Right lung (tissue), 5 donors: ENCODE data around the gene AADAT. TPM values are rescaled to one million over a fixed set of nuclear protein-coding genes. Genes with fewer than 3 reads are reported as not detected.
"Not testable (repeated sequence)": the region's sequence is repeated elsewhere in the genome, so short reads cannot be mapped to it uniquely, and the experiment has no call there.

ENCODE experiments used
- DNase-seq, 2 donors: peaks; one replicate each; pipeline ENCODE4 v3.0.0-alpha.2; 2013
- polyA plus RNA-seq, 5 donors: library from polyadenylated mRNA; unstranded; fragments of 120-200 nt; gene quantifications; one replicate each; pipeline versions ENCODE4 v1.2.1 to v1.2.3, GENCODE V29; 2013; ENCODE audit warnings: inconsistent platforms in 1 of 5, low replicate concordance in 1 of 5; ENCODE audit not compliant: insufficient read length in 5 of 5, insufficient read depth in 1 of 5

AADAT gene
- polyA plus RNA-seq, 5 donors: 42.1 to 72.7 (median 64.1) TPM

DNA sequence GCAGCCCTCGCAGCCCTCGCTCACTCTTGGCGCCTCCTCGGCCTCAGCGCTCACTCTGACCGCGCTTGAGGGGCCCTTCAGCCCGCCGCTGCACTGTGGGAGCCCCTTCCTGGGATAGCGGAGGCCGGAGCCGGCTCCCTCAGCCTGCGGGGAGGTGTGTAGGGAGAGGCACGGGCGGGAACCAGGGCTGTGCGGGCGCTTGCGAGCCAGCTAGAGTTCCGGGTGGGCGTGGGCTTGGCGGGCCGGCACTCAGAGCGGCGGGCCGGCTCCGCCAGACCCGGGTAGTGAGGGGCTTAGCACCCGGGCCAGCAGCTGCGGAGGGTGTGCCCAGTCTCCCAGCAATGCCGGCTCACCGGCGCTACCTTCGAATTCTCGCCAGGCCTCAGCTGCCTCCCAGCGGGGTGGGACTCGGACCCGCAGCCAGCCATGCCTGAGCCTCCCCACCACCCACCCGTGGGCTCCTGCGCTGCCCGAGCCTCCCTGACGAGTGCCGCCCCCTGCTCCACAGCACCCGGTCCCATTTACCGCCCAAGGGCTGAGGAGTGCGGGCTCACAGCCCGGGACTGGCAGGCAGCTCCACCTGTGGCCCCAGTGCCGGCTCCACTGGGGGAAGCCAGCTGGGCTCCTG is 1.4 kb upstream of the AADAT start:
- no peak for DNase-seq

DNA sequence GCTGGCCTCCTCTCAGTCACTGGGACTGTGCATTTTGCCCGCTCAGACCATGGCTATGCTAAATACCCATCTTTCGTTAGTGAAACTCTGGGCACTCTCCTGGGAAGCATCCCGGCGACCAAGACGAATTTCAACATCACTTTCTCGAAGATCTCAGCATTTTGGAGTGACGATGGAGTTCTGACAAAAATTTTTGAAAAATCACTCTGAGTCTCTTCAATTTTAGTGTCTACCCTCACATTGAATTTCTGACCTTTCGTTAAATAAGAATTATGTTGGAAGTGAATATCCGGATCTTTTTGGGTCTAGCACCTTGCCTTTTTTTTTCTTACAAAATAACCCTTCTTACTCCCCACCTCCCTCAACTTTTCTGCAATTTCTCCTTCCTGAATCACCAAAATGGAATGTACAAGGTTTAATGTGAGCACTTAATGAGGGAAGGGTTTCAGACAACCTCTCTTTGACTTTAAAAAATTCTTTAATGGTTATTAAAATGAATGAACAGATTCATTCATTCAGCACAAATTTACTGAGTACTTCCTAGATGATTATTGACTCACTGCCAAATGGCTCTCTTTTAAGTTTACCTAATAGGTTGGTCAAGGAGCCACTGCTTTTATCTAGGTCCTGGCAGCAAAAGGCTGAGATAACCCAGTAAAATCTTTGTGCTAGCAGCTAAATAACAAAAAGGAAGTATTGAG is 746 bp upstream of the AADAT start:
- DNase-seq: peak; percentile 22 to 31

DNA sequence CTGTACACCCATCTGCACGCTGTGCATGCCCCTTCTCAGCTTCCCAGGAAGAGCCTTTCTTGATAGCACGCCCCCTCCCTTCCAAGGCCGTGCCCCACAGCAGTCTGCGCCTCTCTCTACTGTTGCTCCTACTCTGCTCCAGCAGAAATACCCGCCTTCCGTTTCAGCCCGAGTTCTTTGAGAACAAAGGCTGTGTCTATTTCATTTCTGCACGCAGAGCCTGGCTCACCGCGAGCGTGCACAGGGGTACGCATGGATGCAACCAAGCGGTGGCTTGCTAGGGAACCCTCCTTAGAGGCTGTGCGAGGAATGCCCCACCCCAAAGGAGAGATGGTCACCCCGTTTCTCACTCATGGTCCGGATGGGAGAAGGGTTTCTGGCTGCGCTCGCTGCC is 485 bp downstream of the AADAT start:
- DNase-seq: peak in 1 of 2 donors; percentile 46

DNA sequence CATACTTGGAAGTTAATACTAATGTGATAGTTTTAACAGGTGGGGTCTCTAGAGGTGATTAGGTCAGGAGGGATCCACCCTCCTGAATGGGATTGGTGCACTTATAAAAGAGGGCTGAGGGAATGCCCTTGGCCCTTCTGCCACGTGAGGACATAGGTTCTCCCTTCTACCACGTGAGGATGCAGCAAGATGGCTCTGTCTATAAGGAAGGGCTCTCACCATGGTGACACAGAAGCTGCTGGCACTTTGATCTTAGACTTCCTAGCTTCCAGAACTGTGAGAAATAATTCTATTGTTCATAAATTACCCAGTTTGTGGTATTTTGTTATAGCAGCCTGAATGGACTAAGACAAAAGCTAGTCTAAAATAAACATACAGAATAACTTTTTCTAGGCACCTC is 1.0 kb downstream of the AADAT start:
- no peak for DNase-seq

DNA sequence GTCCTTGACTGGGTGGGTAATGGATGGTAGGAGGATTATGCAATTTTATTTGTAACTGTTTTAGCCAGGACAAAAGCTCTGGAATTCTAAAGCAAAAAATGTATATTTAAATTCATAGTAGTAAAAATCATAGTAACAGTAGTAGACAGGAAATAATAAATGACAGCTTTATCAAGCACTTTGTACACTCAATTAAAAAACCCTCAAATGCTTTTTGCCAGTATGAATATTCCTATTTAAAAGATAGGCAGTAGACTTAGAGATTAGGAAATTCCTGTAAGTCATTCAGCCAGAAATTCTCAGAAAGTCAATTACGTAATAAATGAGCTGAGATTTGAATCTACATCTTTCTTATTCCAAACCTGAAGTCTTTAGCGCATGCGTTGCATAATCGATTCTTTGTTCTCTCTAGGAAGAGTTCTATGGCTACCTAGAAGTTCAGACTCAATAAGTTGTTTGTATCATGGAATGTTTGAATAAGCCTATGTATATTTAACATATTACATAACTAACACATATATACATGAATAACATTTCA is 2.5 kb downstream of the AADAT start:
- no peak for DNase-seq

DNA sequence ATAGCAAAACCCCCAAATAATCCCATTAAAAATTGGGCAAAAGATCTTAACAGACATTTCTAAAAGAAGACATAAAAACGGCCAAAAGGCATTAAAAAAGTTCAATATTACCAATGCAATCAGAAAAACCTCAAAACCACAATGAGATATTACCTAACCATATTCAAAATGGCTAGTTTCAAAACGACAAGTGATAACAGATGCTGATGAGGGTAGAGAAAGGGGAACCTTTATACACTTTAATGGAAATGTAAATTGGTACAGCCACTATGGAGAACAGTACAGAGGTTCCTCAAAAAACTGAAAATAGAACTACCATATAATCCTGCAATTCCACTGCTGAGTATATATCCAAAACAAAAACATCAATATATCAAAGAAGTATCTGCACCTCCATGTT is 6.2 kb downstream of the AADAT start:
- no peak for DNase-seq

DNA sequence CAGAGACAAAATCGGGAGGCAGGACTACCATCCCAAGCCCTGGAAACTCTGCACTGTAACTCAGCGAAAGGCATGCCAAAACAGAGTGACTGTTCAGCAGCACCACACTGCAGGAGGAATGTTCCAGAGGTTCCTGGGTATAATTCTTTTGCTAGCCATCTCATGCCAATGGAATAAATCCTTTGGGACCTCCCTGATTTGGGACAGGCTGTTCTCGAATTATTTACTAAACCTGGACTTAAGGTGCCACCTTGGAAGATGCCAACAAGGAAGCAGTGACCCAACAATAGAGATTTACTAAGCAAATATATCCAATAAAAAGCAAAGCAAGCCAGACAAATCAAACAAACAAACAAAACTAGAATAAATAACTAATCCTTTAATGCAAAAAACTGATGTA is 9.3 kb downstream of the AADAT start:
- no peak for DNase-seq

DNA sequence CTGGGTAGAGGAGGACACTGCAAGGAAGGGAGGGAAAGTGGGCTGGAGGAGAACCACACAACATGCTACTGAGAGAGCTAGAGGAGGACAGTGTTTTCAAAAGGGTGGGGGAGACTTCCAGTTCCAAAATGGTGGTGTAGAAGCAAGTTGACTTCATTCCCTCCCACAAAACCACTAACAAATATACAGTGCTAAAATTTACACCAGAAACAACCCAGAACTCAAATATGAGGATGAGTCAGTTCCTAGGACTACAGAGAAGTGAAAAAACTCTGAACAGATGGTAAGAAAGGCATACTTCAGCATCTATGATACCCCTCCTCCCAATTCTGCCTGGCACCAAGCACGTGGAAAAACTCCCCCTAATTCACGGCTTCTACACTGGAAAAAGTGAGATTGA is 9.8 kb downstream of the AADAT start:
- DNase-seq: no peak

DNA sequence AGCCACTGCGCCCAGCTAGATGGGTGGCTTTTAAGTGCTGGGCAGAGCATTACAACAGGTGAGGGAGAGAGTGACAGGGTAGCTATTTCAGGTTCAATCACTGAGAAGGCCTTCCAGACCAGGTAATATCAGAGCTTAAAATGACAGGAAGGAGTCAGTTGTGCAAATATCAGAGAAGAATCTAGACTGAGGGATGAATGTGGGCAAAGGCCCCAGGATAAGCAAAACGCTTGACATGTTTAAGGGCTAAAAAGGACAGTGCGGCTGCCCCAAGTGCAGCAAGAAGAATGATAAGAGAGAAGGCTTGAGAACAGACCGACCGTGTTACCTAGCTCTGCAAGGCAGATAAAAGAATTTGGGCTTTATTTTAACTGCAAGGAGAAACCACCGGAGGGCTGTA is 18.6 kb downstream of the AADAT start:
- no peak for DNase-seq

DNA sequence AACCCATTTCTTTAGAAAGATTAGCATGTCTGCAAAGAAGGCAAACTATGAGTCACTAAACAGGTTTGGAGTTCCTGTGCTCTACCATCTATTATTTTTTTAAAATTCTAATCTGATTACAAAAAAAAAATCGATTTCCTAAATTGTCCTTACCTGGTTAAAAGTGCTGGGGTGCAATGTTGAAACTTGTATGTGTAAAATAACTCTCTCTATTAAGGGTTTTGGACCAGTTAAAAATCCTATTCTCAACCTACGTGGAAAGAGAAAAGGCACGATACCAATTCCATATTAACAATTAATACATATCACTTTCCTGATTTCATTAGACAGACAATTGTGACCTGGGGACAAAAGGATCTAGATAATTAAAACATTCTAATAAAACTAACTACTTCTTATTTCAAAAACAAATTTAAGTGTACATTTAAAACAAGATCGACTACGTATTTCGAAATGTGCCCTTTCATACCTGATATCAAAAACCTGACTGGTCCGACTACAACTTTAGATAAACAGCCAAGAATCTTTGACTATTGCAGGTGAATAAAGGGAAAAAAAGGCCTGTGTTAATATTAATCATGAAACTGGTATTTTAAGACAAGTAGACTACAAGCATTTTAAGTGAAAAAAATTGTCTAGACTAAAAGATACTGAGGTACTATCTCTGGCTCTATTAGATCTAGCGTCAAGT is 21.2 kb downstream of the AADAT start:
- DNase-seq: no peak

DNA sequence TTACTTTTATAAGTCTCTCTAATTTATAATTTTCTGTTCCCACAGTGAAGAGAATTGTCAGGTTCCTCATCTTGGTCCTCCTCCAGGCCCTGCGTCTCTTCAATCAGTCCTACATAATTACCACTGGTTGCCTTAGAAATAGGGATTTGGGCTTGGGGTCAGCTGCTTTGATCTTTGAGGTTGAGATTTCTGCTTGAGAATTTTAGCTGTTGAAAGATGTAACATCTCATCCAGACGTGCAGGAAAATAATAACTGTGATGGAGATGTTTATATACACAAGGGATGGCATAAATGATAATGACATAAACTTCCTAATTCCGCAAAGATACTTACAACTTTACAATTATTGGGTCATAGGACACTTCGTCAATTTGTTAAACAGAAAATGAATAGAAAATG is 30.3 kb downstream of the AADAT start:
- peak; percentile 2 to 14 for DNase-seq

DNA sequence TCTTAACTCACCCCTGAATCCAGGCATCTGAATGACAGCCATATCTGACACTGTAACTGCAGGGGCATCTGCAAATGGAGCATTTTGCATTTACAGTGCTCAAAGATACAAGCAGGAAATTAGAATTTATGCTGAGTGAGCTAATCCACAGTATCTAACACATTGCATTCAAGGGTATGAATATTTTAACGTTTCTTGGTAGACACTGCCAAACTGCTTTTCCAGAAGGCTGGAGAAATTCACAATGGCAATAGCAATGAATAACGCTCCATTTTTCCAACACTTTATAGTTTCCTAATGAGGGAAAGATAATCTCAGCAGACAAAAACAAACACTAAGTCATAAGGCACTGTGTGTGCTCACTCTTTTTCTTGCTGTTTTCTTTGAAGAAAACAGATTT is 30.9 kb downstream of the AADAT start:
- DNase-seq: peak; percentile 1 to 7

DNA sequence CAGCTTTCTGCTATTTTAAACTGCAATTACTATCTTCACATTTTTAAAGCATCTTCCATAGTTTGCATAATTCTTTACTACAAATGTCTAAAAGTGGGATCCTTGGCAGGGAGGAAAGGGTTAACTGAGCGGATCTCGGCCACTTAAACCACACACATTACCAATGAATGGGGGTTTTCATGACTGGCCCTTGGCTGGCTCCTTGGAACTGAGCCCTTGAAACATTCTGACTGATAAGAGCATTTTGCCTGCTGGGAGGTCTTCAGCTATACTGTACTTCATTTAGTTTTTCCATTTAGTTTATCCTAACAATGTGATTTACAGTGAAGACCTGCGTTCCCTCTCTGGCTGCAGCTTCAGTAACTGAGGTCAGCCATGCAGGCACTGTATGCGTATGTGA is 31.9 kb downstream of the AADAT start:
- DNase-seq: peak; percentile 24 to 42

DNA sequence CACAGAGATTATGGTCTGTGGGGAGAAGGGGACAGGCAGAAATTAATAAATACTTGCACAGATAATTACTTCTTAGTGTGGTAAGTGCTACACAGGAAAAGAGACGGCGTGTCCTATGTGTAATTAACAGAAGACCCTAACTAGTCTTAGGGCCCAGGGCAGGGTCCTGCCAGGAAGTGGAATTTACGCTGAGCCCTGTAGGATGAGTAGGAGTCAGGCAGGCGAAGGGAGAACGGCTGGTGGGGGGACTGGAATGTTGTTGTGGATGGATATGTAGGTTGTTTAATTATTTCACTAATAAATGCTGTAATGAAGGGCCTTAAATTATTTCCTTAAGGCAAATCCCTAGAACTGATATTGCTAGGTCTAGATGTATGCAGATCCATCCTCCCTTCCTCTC is 36.8 kb downstream of the AADAT start:
- DNase-seq: no peak

DNA sequence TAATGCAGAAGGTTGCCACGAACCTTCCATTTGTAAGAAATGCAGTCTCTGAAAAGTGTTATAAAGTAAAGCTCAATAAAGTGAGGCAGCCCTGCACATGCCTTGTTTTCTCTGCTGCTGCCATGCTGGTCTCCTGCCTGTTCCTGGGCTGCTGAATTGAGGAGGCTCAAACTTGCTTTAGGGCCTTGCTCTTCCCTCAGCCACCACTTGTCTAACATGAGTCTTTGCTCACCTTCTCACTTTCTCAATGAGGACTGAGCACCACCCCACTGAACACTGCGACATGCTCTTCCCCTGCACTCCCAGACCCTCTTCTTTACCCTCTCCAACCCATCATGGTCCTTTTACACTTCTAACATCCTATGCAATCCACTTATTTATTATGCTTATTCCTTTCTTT is 38.4 kb downstream of the AADAT start:
- no peak for DNase-seq

DNA sequence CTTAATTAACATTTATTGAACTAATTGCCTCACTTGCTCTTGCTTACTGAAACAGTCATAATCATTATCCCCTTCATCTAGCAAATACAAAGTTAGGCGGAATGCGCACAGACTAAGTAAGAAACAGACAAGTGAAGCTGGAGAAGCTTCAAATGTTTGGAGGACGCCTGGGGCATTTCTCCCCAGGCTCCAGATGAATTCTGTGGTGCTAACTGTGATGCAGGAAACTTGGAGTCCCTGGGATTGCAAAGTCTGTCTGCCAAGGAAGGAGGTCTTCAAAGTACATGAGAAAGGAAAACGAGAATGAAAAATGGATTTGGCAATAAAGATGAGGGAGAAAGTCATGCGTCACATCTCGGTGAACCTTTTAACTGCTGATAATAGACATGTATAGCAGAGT is 40.0 kb downstream of the AADAT start:
- DNase-seq: peak in 1 of 2 donors; percentile 18

DNA sequence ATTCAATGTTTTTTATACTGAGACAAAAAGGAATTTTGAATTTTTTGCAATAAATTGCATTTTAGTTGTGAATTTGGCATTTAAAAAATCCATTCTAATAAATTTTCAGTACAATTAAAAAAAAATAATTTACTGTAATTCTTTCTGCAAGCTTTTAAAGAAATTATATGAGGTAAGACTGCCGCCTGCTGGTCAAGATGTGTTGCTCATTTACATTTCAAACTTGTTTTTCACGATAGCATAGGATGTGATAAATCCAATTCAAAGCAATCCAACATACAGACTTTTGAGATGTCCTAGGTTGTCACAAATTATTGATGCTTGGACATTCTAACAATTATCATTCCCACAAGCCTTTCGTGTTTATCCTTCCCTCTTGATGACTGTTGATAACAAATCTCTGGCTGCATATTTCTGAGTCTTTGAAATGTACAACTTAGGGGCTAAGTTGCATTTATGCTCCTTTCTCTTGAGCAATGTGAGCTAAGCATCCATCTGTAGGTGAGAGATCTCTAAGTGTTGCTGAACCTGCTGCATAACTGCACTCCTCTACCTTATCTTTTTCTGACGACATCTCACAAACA is 41.9 kb downstream of the AADAT start:
- DNase-seq: peak; percentile 45 to 63

DNA sequence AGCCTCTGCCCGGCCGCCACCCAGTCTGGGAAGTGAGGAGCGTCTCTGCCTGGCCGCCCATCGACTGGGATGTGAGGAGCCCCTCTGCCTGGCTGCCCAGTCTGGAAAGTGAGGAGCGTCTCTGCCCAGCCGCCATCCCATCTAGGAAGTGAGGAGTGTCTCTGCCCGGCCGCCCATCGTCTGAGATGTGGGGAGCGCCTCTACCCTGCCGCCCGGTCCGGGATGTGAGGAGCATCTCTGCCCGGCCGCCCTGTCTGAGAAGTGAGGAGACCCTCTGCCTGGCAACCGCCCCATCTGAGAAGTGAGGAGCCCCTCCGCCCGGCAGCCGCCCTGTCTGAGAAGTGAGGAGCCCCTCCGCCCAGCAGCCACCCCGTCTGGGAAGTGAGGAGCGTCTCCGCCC is 43.6 kb downstream of the AADAT start:
- not testable (repeated sequence) for DNase-seq

DNA sequence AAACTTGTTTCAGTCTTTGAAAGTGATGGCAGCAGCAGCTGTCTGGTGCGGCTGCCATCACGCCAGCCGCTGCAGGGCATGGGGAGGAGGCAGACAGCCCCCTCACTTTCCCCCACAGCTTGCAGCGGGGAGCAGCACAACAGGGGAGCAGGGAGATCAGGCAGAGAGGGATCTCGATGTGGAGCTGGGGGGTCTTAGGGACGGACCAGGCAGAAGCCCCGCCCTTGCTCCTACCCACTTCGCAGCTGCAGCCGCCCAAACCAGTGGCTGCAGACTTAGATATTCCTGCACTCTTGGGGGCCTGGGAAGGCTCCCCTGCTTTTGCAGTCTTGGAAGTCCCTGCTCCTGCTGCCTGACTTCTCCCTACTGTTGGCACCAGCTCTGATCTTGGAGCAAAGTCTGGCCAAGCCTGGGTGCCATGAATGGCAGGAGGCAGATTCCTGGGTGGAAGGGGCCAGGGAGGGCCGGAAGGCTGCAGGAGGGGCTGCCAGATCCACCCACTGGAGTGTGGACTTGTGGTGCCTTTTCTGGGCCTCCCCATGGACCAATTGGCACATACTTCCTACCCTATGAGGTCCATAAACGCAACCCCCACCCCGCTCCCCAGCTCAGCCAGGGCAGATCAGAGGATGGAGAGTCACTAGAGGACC is 49.6 kb downstream of the AADAT start:
- DNase-seq: no peak

DNA sequence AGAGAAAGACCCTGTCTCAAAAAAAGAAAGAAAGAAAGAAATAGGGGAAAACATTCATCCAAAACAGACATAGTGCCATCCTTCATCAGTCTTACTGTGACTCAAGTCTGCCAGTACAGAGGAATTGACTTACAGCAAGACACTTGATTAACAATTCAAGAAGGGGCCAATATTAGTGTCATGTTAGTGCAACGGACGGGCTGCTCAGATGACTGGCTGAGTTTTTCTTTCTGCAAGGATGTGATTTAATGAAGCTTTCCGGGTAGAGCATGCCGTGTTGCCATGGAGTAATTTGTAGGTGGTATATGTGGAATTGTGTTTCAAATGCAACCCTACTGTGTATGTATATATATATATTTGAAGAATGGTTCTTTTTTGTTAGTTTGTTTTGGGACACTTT is 51.0 kb downstream of the AADAT start:
- DNase-seq: no peak

DNA sequence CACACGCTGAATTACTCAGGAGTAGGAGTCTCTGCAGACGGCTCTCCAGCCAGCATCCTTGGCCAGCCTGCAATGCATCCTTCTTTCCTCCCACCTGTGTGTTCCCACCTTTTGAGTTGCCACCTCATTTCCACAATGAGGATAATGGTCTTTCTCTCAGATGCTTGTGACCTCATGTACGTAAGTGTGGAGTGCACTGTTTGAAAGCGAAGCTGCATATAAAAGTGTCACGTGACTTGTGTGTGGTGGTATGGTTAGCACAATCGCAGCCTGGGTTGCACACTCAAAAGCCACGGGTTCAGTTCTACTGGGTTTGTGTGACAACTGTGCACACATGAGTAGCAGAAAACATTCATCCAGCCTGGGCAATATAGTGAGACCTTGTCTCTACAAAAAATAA is 51.5 kb downstream of the AADAT start:
- DNase-seq: no peak

DNA sequence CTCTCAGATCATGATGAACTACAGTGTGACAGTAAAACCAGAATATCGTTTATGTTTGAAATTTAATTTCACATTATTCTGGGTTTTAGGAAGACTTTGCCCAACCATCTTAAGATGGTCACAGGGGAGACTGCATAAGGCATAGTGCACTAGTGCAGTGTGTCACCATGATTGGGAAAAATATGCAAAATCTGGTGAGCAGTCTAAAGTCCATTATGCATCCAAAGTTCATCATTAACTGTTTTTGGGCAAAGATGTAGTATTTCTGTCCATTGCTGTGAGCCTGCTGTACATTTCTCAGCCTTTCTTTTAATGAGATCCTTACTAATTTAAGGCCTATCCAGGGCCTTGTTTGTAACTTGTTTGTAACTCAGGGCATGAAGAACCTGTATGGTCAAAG is 52.3 kb downstream of the AADAT start:
- DNase-seq: no peak
